ENCODE measurements around the gene BRINP2. TPM values are rescaled to one million over a fixed set of nuclear protein-coding genes. Genes with fewer than 3 reads are reported as not detected.

Gene BRINP2
- total and polyA plus RNA-seq, 2 of the 4 experiments (the other 2 are of a cell fraction), result not detected

- no peak overlapping the region for H3K9ac ChIP-seq (ENCODE audit: low read depth, low read length)
- no peak overlapping the region for H2BK20ac ChIP-seq (ENCODE audit: low read depth, low read length)
- no peak overlapping the region for H2BK15ac ChIP-seq (ENCODE audit: low read depth, low read length)
- no peak overlapping the region for H2AK5ac ChIP-seq (ENCODE audit: low read depth, low read length)
- H3K4me3 ChIP-seq (ENCODE audit: insufficient read depth, low read depth, low read length), result no peak overlapping the region
- no peak overlapping the region for H3K23ac ChIP-seq (ENCODE audit: low read depth, low read length)
- in situ Hi-C loops (cut with MboI; ENCODE audit: low sequenced_read_pairs) (no loop called here), dilution Hi-C loops (cut with HindIII; ENCODE audit: low sequenced_read_pairs, unreplicated experiment) (no loop called here), intact Hi-C loops (cut with micrococcal nuclease) (no loop called here)
- no CpG with 5 or more reads among the region's 5 CpGs for WGBS, 2 experiments (ENCODE audit: extremely low coverage in 2 of 2, insufficient read length in 1 of 2)
- DNase-seq, result no peak
- H3K56ac ChIP-seq (ENCODE audit: extremely low read depth, insufficient read depth, low read length), result no peak overlapping the region
- no peaks in the 10 kb centered on the region for H4K20me1 ChIP-seq (ENCODE audit: insufficient read depth, low read length)
- H4K91ac ChIP-seq (ENCODE audit: insufficient read depth, low read depth, low read length), result no peak overlapping the region
- ChIA-PET POLR2A (ENCODE audit: unreplicated experiment) (no interaction called here), CTCF (no interaction called here)
- H3K36me3 ChIP-seq (ENCODE audit: control insufficient read depth, insufficient read depth, low read length), result no peaks in the 10 kb centered on the region
- ATAC-seq (ENCODE audit: low read depth), result no peak
- TF ChIP-seq MAFK (IDR thresholded peaks at IDR 0.05; ENCODE audit: low read depth, low read length) (no peak), CHD1 (IDR thresholded peaks at IDR 0.05; ENCODE audit: low read depth, low read length) (no peak), RAD21 (IDR thresholded peaks at IDR 0.05; ENCODE audit: low read length) (no peak), USF2 (IDR thresholded peaks at IDR 0.05; ENCODE audit: low read depth, low read length) (no peak), SMC3 (IDR thresholded peaks at IDR 0.05; ENCODE audit: low read depth, low read length) (no peak), MAZ (IDR thresholded peaks at IDR 0.05; ENCODE audit: borderline replicate concordance, low read depth, low read length) (no peak), CEBPB (IDR thresholded peaks at IDR 0.05; ENCODE audit: low read depth, low read length) (no peak)
- TF ChIP-seq, protein P1, sequence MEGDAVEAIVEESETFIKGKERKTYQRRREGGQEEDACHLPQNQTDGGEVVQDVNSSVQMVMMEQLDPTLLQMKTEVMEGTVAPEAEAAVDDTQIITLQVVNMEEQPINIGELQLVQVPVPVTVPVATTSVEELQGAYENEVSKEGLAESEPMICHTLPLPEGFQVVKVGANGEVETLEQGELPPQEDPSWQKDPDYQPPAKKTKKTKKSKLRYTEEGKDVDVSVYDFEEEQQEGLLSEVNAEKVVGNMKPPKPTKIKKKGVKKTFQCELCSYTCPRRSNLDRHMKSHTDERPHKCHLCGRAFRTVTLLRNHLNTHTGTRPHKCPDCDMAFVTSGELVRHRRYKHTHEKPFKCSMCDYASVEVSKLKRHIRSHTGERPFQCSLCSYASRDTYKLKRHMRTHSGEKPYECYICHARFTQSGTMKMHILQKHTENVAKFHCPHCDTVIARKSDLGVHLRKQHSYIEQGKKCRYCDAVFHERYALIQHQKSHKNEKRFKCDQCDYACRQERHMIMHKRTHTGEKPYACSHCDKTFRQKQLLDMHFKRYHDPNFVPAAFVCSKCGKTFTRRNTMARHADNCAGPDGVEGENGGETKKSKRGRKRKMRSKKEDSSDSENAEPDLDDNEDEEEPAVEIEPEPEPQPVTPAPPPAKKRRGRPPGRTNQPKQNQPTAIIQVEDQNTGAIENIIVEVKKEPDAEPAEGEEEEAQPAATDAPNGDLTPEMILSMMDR (conservative IDR thresholded peaks at IDR 0.05; ENCODE audit: low read depth, low read length), result no peak
- H4K5ac ChIP-seq (ENCODE audit: low read depth, low read length), result no peak overlapping the region
- H2BK120ac ChIP-seq (ENCODE audit: low read depth, low read length), result no peak overlapping the region
- no peak overlapping the region for H3K14ac ChIP-seq (replicated peaks; ENCODE audit: low read depth, low read length)
- no peak overlapping the region for H3K27ac ChIP-seq (ENCODE audit: insufficient read depth, low read length)
- H2AFZ ChIP-seq (replicated peaks; ENCODE audit: low read length, poor library complexity), result no peak overlapping the region
- H3K27me3 ChIP-seq (ENCODE audit: control insufficient read depth, insufficient read depth, low read length), result no peaks in the 10 kb centered on the region; the same call in 1 of the 2 replicates
- no peak overlapping the region for H3K4ac ChIP-seq (ENCODE audit: low read depth, low read length)
- BruUV-seq (replicated peaks), result no TSS peak
- no peaks in the 10 kb centered on the region for H3K79me1 ChIP-seq (ENCODE audit: low read depth in 1 of 2, low read length in 2 of 2)
- no peak overlapping the region for H4K8ac ChIP-seq (ENCODE audit: low read depth in 2 of 2, low read length in 2 of 2)
- H3K4me1 ChIP-seq (ENCODE audit: control insufficient read depth, insufficient read depth, low read length), result no peaks in the 10 kb centered on the region
- no peak overlapping the region for H3K18ac ChIP-seq (ENCODE audit: low read depth, low read length)
- H2AK9ac ChIP-seq (replicated peaks; ENCODE audit: low read depth, low read length, poor library complexity), result no peak overlapping the region
- H2BK5ac ChIP-seq (ENCODE audit: low read depth, low read length, poor library complexity, severe bottlenecking), result no peak overlapping the region
- no peaks in the 10 kb centered on the region for H3K9me1 ChIP-seq (ENCODE audit: insufficient read depth, low read length)
- no peak overlapping the region for H3K4me2 ChIP-seq (ENCODE audit: low read depth, low read length)
- H3K9me3 ChIP-seq (ENCODE audit: control insufficient read depth, insufficient read depth, low read length), result no peaks in the 10 kb centered on the region
Observed at GRCh38 chr1:177248258-177248657, 77.5 kb downstream of the BRINP2 start.

Data from IMR-90 (cell line).